Stimulated activated CD8-positive, alpha-beta memory T cell treated with anti-CD3 and anti-CD28 coated beads, Interleukin-2, amount 100 ng/mL, for 1 hour (primary cell): ENCODE data around the gene SERGEF.

ENCODE experiments used
- DNase-seq, 2 donors: peaks; one replicate each; pipeline ENCODE4 v3.0.0-alpha.2; 2020; ENCODE audit warnings: low read depth in 2 of 2

The SERGEF gene

GRCh38 chr11:17861036-17861755 lies 151.7 kb downstream of the SERGEF start:
- no peak for DNase-seq

- no peak for DNase-seq
Measured at GRCh38 chr11:17859552-17859951, 153.3 kb downstream of the SERGEF start.

DNA sequence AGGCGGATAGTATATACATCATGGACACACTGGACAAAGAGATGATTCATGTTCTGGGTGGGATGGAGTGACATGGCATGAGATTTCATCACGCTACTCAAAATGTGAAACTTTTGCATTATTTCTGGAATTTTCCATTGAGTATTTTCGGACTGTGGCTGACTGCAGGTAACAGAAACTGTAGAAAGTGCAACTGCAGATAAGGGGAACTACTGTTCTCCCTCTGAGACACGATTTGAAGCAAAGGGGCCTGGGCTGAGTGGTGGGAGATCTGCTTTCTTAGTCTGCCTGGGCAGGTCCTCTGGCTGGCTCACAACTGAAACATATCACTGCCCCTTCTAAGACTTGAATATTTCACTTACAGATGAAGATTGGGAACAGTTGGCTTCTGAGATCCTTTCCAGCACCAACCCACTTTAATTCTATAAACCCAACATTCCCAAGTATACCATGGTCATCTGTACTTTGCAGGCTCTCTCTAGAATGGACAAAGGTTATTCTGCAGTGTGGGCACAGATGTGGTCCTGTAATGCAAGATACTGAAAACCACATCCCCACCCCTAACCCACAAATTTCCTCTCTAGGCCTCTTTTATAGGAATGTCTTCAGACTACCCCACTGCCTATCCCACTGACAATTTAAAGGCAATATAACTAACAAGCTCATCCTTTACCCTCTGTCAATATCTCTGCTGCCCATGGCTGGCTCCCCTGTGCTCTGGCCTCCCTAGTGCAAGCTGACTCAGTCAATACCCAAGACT lies 157.1 kb downstream of the SERGEF start:
- no peak for DNase-seq

DNA sequence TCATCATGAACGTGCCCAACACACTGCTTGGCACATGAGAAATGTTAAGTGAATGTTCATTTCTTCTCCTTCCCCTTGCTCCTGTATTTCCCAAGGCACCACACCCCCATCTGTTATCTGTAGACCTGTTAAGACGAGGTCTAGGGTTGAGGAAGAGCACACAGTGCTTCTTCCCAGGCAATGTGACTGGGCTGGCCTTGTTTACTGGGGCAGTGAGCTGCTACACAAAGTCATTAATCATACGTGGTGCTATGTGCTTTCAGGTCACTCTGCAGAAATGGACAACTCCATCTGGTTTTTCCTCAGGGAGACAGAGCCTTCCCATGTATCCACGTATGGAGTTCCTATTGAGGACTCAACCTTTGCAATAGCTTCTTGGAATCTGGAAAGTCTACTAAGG lies 159.6 kb downstream of the SERGEF start:
- no peak for DNase-seq

- no peak for DNase-seq
Measured at GRCh38 chr11:17852246-17852645, 160.6 kb downstream of the SERGEF start.

- no peak for DNase-seq
Measured at GRCh38 chr11:17851697-17852096, 161.2 kb downstream of the SERGEF start.

DNA sequence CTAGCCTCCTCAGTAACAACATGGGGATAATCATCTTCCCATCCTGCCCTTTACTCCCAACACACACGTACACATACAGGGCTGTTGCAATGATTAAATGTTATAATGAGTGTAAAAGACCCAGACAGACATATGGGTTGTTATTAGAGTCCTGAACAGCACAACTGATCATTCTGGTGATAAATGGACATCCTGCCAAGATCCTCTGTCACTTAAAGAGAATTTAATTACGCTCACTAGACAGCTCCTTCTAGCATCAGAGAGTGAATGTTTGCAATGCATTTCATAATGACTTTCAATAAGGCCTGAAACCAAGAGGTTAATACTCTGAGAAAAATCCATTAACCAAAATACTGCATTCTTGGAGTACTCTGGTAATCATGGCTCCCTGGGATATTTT lies 162.5 kb downstream of the SERGEF start:
- DNase-seq, result no peak

DNA sequence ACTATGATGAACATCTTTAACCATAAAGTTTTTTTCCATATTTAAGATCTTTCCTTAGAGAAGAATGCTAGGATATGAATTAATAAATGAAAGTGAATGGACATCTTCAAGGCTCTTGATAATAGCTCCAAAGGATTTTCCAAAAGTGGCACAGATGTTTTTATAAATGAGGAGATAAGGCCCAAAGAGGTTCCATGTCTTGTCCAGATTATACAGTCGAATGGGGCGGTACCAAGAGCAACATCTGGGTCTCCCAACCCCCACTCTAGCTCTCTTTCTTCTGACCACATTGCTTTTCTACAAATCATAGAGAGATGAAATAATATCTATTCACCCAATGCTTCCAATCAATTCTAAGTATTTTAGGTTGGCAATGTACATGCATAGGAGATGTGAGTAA lies 164.1 kb downstream of the SERGEF start:
- no peak for DNase-seq

GRCh38 chr11:17846852-17847453 lies 165.9 kb downstream of the SERGEF start:
- no peak for DNase-seq

GRCh38 chr11:17845431-17845881 lies 167.4 kb downstream of the SERGEF start:
- no peak for DNase-seq

DNA sequence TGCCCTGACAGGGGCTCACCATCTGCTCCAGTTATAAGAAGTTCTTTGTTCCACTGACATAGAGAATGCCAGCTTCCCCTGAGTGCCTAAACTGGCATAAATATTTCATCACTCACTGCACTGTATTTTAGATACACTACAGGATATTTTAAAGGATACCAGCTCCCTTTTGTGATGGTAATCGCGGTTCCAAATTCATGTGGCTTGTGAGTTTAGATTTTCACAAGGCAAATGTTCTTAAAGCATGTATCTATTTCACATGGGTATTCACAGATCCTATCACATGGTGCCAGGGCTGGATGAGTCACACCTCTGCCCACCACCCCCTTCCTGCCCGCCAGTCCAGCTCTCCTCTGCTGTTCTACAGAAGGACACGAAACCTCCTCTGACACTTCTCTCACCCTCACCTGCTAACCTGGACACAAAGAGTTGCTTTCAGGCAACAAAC lies 172.7 kb downstream of the SERGEF start:
- no peak for DNase-seq

- DNase-seq, result no peak
Measured at GRCh38 chr11:17839450-17839849, 173.4 kb downstream of the SERGEF start.

GRCh38 chr11:17838102-17838501 lies 174.7 kb downstream of the SERGEF start:
- no peak for DNase-seq

GRCh38 chr11:17831883-17832282 lies 181.0 kb downstream of the SERGEF start:
- DNase-seq, result no peak

- DNase-seq, result no peak
Measured at GRCh38 chr11:17831228-17831627, 181.6 kb downstream of the SERGEF start.

DNA sequence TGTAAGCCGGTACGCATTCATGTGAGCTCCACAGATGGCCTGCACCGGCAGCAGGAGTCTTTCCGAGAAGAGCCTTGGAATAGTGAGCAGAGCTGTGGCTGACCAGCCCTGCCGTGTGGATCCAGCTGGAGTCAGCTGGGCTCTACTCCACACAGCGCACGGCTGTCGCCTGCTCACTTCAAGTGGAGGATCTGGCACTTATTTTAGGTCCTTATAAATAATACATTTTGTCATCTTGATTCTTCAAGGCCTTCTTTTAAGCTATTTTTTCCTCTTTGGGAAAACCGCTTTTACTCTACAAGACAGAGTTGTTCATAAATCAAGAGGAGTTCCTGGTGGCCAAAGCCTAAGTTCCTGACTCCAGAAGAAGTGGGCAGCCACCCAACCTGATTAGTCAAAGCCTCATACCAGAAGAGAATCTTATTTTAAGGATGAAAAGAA lies 184.5 kb downstream of the SERGEF start:
- no peak for DNase-seq

DNA sequence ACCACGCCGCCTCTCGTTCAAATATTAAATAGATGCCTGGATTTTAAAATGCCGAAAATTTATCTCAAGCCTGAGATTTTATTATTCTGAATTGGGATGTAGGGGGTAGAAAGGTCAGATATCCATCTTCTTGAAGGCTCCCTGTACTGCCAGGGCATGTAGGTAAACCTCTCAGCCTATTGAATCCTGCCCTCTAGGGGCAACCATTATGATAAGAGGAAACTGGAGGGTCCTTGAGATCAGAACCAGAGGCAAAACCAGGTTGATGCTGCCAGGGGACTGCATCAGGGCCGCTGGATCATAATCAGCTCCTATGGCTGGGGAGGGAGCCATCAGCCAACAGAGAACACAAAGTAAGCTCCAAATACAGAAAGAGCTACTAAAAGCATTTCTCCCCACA lies 185.8 kb downstream of the SERGEF start:
- no peak for DNase-seq

DNA sequence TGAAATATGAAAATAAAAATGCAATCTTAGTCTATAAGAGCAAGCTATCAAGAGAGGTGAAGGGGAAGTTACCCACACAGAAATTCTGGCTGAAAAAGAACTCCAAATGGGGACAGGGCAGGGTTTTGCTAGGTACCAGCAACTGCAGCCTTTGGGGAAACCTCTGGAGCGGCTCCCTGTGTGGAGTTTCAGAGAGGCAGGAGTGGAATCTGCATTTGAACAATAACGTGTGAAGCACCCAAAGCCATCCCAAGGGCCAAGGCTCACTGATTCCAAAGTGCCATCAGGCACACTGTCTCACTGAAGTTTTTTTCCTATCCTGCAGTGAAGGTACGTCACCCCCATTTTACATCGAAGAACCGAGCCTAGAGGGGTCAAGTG lies 190.5 kb downstream of the SERGEF start:
- DNase-seq, result no peak

- DNase-seq, result no peak
Measured at GRCh38 chr11:17821648-17822400, 191.0 kb downstream of the SERGEF start.

GRCh38 chr11:17816232-17816931 lies 196.5 kb downstream of the SERGEF start:
- no peak for DNase-seq

- no peak for DNase-seq
Measured at GRCh38 chr11:17814546-17814945, 198.3 kb downstream of the SERGEF start.
